Cerebellar nuclear complex (tissue), 1 donor: ENCODE measurements around the gene MYO6.

Experiments
- DNase-seq, 2 experiments: peaks; one replicate each; lab custom pipeline; 2025; lab: John Stamatoyannopoulos, UW

The MYO6 gene

DNA sequence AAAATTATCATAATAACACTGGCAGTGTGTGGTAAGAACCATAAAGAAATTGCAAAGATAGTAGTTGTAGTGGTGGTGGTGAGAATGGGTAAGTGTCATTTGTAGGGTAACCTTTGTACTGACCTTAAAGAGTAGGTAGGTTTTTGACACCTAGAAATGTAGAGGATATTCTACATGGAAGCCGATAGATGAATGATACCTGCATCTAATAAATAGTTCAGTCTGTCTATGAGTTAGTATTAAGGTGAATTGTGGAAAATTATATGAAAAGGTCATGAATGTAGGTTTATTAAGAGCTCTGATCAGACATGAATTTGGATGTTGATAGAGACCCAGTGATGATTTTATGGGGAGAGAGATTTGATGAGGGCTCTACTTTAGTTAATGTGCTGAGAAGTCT, 78.1 kb downstream of the MYO6 start:
- no peak for DNase-seq

DNA sequence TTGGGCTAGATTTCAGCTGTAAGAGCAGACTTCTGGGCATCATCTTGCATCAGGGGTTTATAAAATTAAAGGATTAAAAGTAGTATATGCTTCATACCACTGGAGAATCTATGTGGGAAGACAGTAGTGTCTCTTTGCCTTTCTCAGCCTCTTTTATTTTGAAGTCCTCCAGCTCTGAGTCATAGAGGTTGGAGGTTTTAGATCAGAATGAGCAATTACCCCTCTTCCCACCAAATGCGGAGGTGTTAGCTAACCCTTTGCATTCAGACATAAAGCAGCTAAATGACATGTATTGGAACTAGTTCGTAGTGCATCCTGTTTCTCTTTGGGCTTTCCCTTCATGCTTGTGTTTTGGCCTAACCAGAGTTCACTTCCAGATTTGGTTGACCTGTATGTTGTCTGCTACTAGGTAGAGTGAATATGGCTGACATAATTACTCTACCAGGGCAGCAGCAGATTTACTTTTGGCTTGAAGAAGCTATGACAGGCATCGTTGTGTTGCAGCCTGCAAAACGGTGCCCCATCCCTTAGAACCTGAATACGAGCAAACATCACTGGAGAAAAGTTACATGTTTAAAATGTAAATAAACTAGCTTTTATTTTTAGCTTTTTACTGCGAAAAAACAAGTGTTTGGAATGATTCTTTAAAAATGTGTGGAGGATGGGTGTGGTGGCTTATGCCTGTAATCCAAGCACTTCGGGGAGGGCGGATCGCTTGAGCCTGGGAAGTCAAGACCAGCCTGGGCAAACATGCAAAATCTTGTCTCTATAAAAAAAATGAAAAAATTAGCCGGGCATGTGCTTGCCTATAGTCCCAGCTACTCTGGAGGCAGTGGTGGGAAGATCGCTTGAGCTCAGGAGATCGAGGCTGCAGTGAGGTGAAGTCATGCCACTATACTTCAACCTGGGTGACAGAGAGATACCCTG, 82.2 kb downstream of the MYO6 start:
- no peak for DNase-seq

DNA sequence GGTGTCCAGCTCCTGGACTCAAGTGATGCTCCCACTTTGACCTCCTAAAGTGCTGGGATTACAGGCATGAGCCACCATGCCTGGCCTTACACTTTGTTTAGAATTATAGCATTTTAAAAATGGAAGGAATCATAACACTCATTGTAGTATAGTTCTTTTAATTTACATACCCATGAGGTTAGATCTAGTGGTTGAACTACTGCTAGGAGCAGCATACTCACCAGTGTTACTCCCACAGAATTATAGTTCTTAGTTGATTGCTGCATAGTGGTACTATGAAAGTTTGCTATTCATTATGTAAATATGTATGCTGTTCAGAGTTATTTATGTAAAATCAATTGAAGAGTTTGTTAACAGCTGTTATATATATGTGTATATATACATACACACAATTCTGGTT, 85.4 kb downstream of the MYO6 start:
- no peak for DNase-seq

DNA sequence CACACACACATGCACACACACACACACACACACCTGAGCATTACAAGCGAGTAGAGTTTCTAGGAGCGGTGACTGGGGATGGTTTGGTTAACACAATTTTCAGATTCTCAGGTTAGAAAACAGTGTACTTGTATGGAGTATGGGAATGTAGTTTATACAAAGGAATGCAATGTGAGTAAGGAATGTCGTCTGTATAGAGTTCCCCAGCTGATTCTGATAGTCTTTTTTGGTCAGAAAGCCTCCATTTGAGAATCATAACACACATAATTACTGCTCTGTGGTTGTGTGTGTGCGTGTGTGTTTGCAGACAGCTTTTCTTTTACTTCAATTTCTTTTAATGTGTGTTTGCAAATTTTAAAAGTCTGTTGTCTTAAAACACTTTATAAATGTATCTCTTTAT, 93.2 kb downstream of the MYO6 start:
- DNase-seq, result no peak

DNA sequence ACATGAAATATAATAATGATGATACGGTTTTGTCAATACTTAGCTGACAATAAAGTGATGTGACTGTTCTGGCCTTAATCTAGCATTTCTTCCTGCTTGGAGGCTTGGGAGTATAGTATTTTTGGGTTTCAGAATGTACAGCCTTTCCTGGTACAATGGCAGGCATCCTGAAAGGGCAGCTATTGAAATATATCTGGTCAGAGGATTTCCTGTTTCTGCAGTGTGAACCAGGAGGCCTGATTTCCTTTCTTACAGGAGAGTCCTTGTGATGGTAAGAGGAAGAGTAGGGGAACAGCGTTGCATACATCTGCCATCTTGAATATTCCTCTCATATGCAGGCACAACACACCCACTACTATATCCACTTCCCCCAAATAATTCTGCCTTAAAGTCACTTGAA, 93.7 kb downstream of the MYO6 start:
- no peak for DNase-seq

DNA sequence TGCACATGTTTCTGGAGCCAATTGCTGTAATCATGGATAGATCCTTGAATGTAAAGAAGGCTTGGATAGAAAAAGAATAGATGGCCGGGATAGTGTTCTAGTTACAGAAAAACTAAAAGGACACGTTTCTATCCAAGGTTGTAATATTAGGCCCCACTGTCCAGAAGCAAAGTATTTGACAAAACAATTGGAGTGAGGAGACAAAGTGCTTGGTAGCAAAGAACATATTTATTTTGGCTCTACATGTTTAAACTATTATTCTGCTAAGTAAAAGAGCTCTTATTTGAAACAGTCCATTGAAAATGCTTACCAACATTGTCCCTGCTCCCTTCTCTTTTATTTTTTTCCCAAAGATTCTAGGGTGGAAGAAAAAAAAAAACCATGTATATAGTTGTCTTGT, 94.4 kb downstream of the MYO6 start:
- DNase-seq, result no peak

DNA sequence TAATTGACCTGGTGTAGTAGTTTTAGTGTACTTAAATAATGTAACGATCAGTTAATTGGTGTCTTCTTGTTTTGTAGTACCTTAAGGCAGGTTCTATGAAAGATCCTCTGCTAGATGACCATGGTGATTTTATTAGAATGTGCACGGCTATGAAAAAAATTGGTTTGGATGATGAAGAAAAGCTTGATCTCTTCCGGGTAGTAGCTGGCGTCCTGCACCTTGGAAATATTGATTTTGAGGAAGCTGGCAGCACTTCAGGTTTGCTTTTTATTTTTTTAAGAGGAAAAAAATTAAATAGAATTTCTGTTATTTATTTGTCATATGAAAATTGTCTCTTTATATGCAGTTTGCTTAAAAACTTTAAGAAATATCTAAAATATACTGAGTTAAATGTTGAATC, 99.2 kb downstream of the MYO6 start:
- DNase-seq, result no peak

DNA sequence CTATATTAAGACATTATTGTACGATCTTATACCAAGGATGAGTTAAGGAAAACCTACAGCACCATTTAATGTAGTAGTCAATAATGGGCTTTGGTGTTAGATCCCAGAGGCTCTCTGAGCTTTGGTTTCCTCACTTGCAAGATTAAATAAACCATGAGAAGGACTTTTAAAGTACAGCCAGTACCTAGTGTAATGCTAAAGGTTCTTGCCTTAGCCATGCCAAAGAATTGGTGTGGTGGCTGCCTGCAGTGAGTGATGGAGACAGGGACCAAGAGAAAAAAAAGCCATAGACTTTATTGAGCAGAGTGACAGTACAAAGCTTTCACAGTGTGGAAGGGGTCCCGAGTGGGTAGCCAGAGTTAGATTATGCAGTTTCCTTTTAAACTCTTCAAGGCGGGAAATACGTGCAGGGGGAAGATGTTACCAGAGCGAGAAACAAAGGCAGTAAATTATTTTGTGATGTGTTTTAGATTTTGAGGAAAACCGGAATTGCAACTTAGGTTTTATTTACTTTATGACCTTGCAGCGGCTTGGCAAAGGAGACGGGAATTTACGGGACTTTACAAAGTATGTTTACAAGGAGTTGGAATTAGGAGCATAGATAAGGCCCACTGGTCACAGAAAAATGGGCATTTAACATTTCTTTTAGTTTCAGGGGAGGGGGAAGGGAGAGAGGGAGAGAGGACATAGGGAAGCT, 100.4 kb downstream of the MYO6 start:
- no peak for DNase-seq

DNA sequence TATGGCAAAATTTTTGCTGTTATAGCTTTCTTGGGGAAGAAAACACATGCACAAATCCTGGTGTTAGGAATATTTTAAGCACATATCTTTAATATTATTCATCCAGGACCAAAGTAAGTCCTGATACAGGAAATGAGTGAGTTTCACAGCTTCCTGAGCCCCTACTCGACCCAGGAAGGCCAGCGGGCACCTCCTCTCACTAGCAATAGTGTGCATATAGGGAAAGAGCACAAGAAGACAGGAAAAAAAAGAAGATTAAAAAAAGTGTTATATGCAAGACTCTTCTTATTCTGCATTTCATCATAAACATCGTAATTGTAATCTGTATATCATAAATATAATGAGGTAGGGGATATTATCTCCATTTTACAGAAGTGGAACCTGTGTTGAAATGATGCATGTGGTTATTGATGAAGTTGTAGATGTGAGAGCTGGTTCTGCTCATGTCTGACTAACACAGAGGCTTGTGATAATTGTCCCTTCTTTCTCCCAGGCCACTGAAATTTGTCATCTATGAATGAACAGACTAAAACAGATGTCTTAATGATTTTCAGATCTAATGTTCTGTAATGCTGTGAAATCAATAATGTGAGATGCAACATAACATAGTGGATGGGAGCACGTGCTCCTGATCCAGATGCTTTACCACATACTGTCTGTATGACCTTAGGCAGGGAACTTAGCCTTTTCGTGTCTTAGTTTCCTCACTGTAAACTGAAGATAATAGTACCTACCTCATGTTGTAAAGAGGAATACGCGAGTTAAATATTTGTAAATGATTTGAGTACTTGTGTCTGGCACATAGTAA, 101.2 kb downstream of the MYO6 start:
- DNase-seq, result no peak

DNA sequence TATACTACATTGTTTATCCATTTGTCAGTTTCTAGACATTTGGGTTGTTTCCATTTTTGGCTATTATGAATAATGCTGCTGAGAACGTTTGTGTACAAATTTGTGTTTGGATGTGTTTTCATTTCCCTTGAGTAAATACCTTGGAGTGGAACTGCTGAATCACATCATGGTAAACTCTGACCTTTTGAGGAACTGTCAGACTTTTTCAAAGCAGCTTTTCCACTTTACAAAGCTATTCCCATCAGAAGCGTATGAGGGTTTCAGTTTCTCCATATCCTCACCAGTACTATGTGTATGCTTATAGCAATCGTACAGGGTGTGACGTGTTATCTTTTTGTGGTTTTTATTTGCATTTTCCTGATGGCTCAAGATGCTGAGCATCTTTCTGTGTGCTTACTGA, 103.7 kb downstream of the MYO6 start:
- DNase-seq, result no peak

DNA sequence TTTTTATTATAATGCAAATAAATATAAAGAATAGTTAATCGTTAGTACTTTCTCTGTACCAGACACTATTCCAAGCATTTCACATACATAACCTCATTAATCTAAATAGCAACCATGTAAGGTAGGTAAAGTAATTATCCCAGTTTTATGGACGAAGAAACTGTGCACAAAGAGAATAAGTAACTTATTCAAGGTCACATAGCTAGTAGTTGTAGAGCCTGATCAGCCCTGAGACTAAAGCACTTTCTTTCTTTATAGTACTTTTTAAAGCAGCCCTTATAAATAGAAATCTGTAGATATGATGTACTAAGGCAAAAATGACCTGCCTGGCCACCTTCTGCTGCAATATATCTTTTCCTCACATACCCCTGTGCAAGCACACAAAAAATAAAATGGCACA, 104.8 kb downstream of the MYO6 start:
- no peak for DNase-seq

DNA sequence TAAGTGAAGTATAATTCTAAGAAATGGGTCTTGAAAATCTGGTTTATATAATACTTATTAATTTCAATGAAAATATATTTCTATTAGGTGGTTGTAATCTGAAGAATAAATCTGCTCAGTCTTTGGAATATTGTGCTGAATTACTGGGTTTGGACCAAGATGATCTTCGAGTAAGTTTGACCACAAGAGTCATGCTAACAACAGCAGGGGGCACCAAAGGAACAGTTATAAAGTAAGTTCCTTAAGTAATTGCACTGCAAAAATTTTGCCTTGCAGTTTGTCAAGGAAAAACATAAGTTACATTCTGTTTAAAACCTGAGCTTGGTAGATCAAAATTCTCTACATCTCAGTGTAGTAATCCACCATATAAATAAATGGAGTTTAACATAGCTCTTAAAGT, 106.0 kb downstream of the MYO6 start:
- no peak for DNase-seq

DNA sequence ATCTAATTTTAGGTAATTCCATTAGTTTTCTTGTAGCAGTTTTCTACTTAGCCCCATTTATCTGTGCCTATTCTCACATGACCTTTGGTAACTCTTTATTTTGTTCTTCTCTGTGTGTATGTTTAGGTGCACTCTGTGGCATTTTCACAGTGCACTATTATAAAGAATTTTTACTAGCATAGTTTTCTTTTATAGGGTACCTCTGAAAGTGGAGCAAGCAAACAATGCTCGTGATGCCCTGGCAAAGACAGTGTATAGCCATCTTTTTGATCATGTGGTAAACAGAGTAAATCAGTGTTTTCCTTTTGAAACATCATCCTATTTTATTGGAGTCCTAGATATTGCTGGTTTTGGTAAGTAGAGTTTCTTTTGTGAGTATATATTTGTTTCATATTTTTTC, 107.9 kb downstream of the MYO6 start:
- no peak for DNase-seq

DNA sequence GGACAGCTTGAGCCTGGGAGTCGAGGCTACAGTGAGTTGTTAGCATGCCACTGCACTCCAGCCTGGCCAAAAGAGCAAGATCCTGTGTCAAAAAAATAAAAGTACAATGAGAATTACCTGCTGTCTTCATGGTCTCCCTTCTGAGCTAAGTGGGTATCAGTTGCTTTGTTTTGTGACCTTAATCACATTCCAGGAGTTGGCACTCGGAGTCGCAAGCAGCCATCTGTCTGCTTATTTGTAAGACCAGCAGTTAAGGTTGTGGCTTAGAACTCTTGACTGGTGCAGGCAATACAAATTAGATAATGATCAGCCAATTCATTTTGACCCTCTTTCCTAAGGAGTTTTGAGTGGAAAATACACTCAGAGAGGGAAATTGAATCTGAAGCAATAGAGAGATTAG, 114.0 kb downstream of the MYO6 start:
- peak in 1 of 2 experiments; percentile 2 for DNase-seq

DNA sequence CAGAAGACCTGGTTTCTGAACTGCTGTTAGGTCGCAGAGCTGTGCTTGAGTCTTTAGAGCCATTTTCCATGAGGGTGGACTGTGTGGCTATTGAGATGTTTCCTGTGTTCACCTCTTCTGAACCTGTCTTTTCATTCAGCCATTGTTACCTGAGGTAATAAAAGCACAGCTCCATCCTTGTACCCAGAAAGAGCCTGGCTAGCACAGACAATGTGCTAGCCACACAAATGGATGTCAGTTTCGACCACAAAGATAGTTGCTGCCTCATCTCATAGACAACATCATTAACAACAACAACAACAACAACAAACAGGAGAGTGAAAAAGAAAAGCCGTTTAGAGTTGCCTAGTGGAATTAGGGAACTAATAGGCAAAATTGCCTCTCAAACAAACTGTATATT, 114.7 kb downstream of the MYO6 start:
- no peak for DNase-seq

DNA sequence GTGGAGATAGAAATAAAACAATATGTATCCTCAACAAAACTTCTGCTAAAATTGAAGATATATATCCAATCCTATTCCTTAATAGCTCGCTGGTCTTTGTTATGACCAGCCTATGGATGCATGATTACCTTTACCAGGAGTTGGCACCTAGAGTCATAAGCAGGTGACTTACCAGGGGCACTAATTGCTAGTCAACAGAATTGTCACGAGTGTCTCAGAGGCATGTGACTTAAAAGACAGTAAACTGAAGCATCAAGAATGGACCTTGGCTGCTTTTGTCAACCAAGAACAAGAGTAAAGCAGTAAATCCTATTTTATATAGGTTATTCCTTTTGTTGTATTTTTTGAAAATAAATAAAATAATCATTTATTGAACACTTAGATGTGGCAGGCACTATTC, 115.4 kb downstream of the MYO6 start:
- no peak for DNase-seq

DNA sequence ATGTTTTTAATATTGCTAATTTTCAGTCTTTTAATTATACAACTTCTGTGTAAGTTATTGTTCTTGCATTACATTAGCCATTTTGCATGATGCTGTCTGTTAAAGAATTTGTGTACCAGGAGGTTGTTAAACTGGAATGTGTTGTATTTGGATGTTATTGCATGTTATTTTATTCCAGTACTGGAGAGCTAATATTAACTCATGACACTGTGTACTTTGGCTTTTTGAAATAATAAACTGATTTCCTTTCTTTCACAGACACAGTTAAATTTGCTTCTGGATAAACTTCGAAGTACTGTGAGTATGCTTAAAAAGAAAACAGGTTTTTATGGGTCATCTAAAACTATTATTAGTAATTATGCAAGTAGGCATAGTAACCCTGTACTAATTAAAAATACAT, 121.3 kb downstream of the MYO6 start:
- no peak for DNase-seq

DNA sequence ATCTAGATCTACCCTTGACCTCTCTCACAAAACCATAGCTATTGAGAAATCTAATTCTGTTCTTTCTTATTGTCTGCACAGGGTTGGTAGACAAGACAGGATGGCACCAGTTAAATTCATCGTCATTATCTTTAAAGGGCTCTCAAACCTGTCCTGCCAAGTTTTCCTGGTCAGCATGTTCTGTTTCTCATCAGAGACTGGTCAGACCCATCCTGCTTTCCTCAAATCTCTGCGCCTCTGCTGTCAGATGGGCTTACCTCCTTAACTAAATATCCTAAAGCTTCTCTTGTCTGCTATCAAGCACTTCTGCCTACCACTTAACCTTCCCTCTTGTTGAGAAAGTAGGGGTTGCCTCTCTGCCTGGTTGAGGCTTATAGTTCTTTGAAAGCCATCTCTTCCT, 125.2 kb downstream of the MYO6 start:
- no peak for DNase-seq

DNA sequence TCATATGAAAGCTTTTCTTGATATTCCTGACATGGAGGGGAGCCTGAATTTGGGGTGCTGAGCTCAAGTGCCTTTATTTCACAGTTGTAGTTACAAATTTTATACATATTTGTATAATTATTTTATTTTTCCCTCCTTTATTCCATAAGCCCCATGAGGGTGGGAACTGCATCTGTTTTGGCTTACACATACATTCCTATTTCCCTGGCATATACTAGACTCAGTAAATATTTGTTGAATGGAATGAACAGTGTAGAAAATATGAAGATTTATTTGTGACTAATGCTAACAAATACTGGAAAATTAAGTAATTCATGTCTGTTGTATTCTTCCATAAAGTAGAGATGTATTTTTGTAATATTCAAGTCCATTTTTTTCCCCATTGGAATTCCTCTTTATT, 127.1 kb downstream of the MYO6 start:
- DNase-seq, result no peak

DNA sequence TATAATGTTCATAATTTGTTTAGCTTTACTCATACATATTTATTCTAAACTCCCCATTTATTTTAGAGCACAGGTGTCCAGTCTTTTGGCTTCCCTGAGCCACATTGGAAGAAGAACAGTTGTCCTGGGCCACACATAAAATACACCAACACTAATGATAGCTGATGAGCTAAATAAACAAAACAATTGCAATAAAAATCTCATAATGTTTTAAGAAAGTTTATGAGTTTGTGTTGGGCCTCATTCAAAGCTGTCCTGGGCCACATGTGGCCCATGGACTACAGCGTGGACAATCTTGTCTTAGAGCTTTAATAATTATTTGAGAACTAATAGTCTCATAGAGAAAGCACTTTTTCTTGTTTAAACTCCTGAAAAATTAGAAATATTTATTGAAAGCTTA, 131.3 kb downstream of the MYO6 start:
- no peak for DNase-seq

DNA sequence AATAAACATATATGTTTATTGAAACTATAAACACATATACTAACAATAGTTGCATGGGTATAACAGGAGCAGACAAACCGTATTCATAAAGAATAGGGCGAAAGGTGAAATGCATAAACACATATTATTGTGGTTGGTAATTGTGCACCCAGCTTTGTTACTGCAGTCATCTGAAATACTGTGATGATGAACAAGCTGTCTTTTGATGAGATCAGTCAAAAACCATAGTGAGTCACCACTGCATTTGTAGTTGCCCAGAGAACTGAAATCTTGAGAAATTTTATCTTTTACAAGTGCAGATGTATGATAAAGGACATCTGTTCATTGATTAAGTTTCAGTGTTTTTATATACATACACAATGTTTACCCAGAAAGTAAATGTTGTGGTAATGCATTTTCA, 133.7 kb downstream of the MYO6 start:
- no peak for DNase-seq

DNA sequence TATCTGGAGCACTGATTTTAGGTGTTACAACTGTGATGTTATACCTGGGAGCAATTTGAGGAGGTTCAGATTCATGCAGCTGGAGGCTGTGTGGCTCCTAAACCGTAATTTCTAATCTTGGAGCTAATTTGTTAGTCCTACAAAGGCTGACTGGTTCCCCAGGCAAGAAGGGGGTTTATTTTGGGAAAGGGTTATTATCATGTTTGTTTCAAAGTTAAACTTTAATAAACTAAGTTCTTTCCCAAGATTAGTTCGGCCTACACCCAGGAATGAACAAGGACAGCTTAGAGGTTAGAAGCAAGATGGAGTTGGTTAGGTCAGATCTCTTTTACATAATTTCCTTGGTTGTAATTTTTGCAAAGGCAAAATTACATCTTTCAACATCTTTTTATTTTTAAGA, 135.8 kb downstream of the MYO6 start:
- no peak for DNase-seq

DNA sequence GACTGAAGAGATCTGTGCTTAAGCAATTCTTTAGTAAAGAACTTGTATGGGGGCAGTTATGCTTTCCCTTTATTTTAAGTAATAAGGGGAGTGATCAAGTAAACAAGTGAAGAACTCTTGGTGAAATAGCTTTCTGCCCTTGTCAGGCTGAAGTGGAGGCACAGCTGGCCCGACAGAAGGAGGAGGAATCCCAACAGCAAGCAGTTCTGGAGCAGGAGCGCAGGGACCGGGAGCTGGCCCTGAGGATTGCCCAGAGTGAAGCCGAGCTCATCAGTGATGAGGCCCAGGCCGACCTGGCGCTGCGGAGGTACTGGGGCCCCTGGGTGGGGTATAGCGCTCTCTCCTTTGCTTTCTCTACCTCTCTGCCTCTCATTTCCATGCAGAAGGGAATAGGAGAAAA, 143.3 kb downstream of the MYO6 start:
- no peak for DNase-seq
